Osteocyte (in vitro differentiated cells): ENCODE results near the gene ASCC1. TPM values are rescaled to one million over a fixed set of nuclear protein-coding genes. Genes with fewer than 3 reads are reported as not detected.
A peak's percentile ranks its signal among the peaks of the same experiment; 100 is the strongest.

Source experiments
- DNase-seq: peaks from one replicate; pipeline ENCODE4 v3.0.0; 2021; ENCODE audit warnings: mixed read lengths; ENCODE audit not compliant: unreplicated experiment; ENCODE audit errors: extremely low spot score
- H3K27ac Mint-ChIP-seq: one replicate; pipeline ENCODE4 v1.8.0; 2021; ENCODE audit warnings: mild to moderate bottlenecking, mixed read lengths; ENCODE audit not compliant: unreplicated experiment
- H3K27me3 Mint-ChIP-seq: one replicate; pipeline ENCODE4 v1.8.0; 2021; ENCODE audit warnings: mixed read lengths; ENCODE audit not compliant: unreplicated experiment
- H3K36me3 Mint-ChIP-seq: one replicate; pipeline ENCODE4 v1.8.0; 2021; ENCODE audit warnings: mixed read lengths; ENCODE audit not compliant: unreplicated experiment
- H3K4me1 Mint-ChIP-seq: one replicate; pipeline ENCODE4 v1.8.0; 2021; ENCODE audit warnings: mixed read lengths; ENCODE audit not compliant: unreplicated experiment
- H3K4me3 Mint-ChIP-seq: one replicate; pipeline ENCODE4 v1.8.0; 2021; ENCODE audit warnings: mild to moderate bottlenecking, moderate library complexity, mixed read lengths; ENCODE audit not compliant: unreplicated experiment
- H3K9me3 Mint-ChIP-seq: one replicate; pipeline ENCODE4 v1.8.0; 2021; ENCODE audit warnings: mixed read lengths; ENCODE audit not compliant: unreplicated experiment
- total RNA-seq: library from RNA; stranded (reverse); gene quantifications from 2 replicates; pipeline ENCODE4 v1.2.1, GENCODE V29; 2021
- TF ChIP-seq, protein P1 (sequence below): fragments of 200-600 bp; sonication (generic); IDR thresholded peaks from 2 replicates; pipeline ENCODE4 v1.5.0; 2021; ENCODE audit warnings: antibody characterized with exemption, mild to moderate bottlenecking, moderate library complexity

ASCC1 gene
- total RNA-seq, 1 donor from 2014 or later, result 39.1 TPM

GRCh38 chr10:72241691-72242252, 25.7 kb upstream of the ASCC1 start:
- Mint-ChIP-seq H3K27ac (peak overlapping the region; percentile 95), H3K4me1 (peaks cover 62% of the 10 kb centered on the region), H3K27me3 (no peaks in the 10 kb centered on the region), H3K9me3 (no peaks in the 10 kb centered on the region), H3K4me3 (no peak overlapping the region), H3K36me3 (peaks cover 2% of the 10 kb centered on the region)
- DNase-seq, result no peak
- TF ChIP-seq, protein P1, sequence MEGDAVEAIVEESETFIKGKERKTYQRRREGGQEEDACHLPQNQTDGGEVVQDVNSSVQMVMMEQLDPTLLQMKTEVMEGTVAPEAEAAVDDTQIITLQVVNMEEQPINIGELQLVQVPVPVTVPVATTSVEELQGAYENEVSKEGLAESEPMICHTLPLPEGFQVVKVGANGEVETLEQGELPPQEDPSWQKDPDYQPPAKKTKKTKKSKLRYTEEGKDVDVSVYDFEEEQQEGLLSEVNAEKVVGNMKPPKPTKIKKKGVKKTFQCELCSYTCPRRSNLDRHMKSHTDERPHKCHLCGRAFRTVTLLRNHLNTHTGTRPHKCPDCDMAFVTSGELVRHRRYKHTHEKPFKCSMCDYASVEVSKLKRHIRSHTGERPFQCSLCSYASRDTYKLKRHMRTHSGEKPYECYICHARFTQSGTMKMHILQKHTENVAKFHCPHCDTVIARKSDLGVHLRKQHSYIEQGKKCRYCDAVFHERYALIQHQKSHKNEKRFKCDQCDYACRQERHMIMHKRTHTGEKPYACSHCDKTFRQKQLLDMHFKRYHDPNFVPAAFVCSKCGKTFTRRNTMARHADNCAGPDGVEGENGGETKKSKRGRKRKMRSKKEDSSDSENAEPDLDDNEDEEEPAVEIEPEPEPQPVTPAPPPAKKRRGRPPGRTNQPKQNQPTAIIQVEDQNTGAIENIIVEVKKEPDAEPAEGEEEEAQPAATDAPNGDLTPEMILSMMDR, result no peak

- Mint-ChIP-seq H3K4me1 (peaks cover 51% of the 10 kb centered on the region), H3K27ac (no peak overlapping the region), H3K27me3 (no peaks in the 10 kb centered on the region), H3K9me3 (no peaks in the 10 kb centered on the region), H3K36me3 (peaks cover 8% of the 10 kb centered on the region), H3K4me3 (no peak overlapping the region)
- no peak for DNase-seq
- TF ChIP-seq, protein P1, result no peak
Measured at GRCh38 chr10:72240371-72240770, 24.3 kb upstream of the ASCC1 start.

- no peak for DNase-seq
- TF ChIP-seq, protein P1, result no peak
- Mint-ChIP-seq H3K9me3 (no peaks in the 10 kb centered on the region), H3K27me3 (no peaks in the 10 kb centered on the region), H3K36me3 (peaks cover 11% of the 10 kb centered on the region), H3K4me3 (no peak overlapping the region), H3K4me1 (peaks cover 41% of the 10 kb centered on the region), H3K27ac (peak overlapping the region; percentile 66)
Measured at GRCh38 chr10:72239409-72239808, 23.3 kb upstream of the ASCC1 start.

DNA sequence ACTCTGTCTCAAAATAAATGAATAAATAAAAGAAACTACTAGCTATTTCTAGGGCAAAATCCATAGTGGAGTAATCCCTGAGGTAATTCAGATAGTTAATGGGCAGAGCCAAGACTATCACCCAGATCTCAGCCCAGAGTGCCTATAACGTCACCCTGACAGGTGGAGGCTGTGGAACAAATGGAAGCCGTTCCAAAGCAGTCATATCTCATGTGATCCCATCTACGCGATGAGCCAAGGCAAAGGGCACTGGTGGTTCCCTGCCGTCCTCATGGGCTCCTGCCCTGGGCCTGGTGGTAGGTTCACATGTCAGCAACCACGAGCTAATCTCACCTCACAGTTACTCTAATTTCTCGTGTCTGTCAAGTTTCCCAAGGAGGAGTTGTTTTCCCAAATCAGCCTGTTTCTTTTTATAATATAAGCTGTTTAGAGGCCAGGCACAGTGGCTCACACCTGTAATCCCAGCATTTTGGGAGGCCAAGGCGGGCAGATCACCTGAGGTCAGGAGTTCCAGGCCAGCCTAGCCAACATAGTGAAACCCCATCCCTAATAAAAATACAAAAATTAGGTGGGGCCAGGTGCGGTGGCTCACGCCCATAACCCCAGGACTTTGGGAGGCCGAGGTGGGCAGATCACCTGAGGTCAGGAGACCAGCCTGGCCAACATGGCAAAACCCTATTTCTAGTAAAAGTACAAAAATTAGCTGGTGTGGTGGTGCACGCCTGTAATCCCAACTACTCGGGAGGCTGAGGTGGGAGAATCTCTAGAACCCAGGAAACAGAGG, 22.5 kb upstream of the ASCC1 start:
- Mint-ChIP-seq H3K9me3 (no peaks in the 10 kb centered on the region), H3K4me3 (no peak overlapping the region), H3K36me3 (peaks cover 12% of the 10 kb centered on the region), H3K27me3 (no peaks in the 10 kb centered on the region), H3K4me1 (peaks cover 34% of the 10 kb centered on the region), H3K27ac (no peak overlapping the region)
- DNase-seq, result no peak
- TF ChIP-seq, protein P1, result no peak

DNA sequence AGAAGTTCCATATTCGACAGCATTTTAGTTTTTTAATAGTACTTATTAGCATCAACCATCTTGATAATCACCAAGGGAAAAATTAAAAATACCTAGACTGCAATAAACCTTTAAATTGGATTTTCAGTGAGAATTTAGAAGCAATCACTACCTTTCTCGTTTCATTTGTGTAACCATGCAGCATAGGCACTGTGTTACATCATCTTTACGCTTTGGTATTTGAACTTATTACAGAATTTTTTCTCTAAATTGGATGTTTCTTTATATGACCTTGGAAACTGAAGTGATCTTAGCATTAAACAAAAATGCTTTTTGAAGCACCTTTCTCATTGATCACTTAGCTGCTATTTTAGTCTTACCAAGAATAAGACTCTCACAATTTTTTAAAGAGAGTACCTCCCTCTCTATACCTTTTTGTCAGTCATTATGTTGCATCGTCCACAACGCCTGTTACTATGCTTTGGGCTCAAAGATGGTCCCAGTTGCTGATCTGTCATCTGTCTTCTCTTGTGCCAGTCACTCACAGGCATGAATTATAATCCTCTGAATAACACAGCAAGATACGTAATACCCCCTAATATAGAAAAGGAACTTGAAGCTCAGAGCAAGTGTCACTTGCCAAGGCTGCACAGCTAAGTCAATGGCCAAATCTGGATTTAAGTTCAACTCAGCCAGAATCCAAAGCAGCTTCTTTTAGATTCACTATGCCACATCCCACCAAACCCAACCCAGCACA, 19.6 kb upstream of the ASCC1 start:
- DNase-seq, result no peak
- Mint-ChIP-seq H3K4me3 (no peak overlapping the region), H3K9me3 (no peaks in the 10 kb centered on the region), H3K27me3 (no peaks in the 10 kb centered on the region), H3K4me1 (peaks cover 13% of the 10 kb centered on the region), H3K27ac (no peak overlapping the region), H3K36me3 (peaks cover 24% of the 10 kb centered on the region)
- TF ChIP-seq, protein P1, result no peak
